D721Med (cell line): Measurements from ENCODE around the gene PCMTD2.

ENCODE experiments used
- DNase-seq: peaks from one replicate; pipeline ENCODE4 v3.0.0; 2011; ENCODE audit warnings: low spot score; ENCODE audit not compliant: insufficient read length
- FAIRE-seq: peaks from 2 replicates; lab custom pipeline; 2011; peaks lifted over from hg19 to GRCh38; lab: Jason Lieb, UNC
- TF ChIP-seq, protein P1 (sequence below): IDR thresholded peaks from 2 replicates; pipeline ENCODE4 v1.5.1; 2012; ENCODE audit warnings: mild to moderate bottlenecking, control low read depth; ENCODE audit not compliant: insufficient read depth; ENCODE audit errors: missing control alignments

The PCMTD2 gene

GRCh38 chr20:64246616-64247306 lies 8.8 kb upstream of the PCMTD2 start:
- DNase-seq (no peak), FAIRE-seq (no peak)
- TF ChIP-seq, protein P1, sequence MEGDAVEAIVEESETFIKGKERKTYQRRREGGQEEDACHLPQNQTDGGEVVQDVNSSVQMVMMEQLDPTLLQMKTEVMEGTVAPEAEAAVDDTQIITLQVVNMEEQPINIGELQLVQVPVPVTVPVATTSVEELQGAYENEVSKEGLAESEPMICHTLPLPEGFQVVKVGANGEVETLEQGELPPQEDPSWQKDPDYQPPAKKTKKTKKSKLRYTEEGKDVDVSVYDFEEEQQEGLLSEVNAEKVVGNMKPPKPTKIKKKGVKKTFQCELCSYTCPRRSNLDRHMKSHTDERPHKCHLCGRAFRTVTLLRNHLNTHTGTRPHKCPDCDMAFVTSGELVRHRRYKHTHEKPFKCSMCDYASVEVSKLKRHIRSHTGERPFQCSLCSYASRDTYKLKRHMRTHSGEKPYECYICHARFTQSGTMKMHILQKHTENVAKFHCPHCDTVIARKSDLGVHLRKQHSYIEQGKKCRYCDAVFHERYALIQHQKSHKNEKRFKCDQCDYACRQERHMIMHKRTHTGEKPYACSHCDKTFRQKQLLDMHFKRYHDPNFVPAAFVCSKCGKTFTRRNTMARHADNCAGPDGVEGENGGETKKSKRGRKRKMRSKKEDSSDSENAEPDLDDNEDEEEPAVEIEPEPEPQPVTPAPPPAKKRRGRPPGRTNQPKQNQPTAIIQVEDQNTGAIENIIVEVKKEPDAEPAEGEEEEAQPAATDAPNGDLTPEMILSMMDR, result no peak

DNA sequence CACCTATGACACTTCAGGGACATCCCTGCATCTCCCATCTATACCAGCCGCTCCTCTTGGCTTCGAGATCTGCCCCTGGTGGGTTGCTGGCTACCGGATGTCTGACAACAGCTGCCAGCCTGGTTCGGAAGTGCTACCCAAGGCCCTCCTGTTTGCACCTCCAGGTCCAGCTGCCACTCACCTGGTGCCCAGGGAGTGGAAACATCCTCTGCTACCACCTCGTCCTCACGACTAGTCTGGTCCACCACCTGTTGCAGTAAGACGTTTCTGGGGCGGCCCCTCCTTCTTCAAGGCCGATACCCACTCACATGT lies 8.3 kb upstream of the PCMTD2 start:
- TF ChIP-seq, protein P1, result no peak
- FAIRE-seq, result no peak

GRCh38 chr20:64247970-64248841 lies 7.3 kb upstream of the PCMTD2 start:
- DNase-seq (no peak), FAIRE-seq (no peak)
- TF ChIP-seq, protein P1, result no peak

More for the DNA sequence above, 8.3 kb upstream of the PCMTD2 start:
- DNase-seq, result no peak

DNA sequence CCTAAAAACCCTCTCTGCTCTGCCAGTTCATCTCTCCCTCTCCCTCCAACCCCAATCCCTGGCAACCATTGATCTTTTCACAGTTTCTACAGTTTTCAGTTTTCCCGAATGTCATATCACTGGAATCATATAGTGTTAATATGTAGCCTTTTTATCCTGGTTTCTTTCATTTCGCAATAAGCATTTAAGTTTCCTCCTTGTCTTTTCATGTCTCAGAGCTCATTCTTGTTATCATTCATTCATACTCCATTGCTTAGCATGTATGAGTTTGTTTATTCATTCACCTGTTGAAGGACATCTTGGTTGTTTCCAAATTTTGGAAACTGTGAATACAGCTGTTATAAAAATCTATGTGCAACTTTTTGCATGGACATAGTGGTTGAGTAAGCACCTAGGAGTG lies 5.5 kb upstream of the PCMTD2 start:
- no peak for DNase-seq
- TF ChIP-seq, protein P1, result no peak
- no peak for FAIRE-seq

- TF ChIP-seq, protein P1, result no peak
- FAIRE-seq (no peak), DNase-seq (no peak)
Observed at GRCh38 chr20:64253000-64253383, 2.6 kb upstream of the PCMTD2 start.

GRCh38 chr20:64253443-64253842 lies 2.1 kb upstream of the PCMTD2 start:
- FAIRE-seq (no peak), DNase-seq (no peak)
- TF ChIP-seq, protein P1, result no peak

DNA sequence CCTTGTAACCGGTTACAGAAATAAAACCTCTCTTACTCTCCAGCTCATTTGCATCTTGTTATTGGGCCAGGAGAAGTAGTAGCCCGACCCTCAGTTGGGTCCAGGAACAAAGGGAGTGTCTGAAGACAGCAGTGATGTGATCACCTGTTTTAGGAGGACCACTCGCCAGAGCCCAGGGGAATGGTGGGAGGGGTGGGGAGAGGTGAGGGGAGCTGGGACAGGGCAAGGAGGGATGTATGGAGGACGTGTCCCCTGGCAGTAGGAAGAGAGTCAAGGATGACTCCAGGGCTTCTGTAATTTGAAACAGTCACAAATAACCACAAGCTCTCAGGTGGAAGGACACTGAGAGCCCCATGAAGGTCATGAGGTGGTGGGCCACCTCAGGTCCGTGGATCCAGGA lies 1.4 kb upstream of the PCMTD2 start:
- TF ChIP-seq, protein P1, result no peak
- FAIRE-seq, result no peak
- no peak for DNase-seq
